ENCODE measurements around the gene RAB40B. TPM values are rescaled to one million over a fixed set of nuclear protein-coding genes. Genes with fewer than 3 reads are reported as not detected.

Gene RAB40B
- total RNA-seq, 2 donors from 2014 or later: 23.8 to 34.9 TPM

- no peak overlapping the region for H3K4me3 ChIP-seq
- no peak for TF ChIP-seq POLR2AphosphoS5 (IDR thresholded peaks at IDR 0.05)
- no peak for TF ChIP-seq CTCF (IDR thresholded peaks at IDR 0.05)
- TF ChIP-seq POLR2A (IDR thresholded peaks at IDR 0.05): no peak
- WGBS: 96% methylated on average over 13 of the region's 13 CpGs
- H3K4me1 ChIP-seq (replicated peaks): peaks cover 2% of the 10 kb centered on the region
- H3K36me3 ChIP-seq: peaks cover 0 to 3% of the 10 kb centered on the region in 2 donors
- no peak overlapping the region for H3K27ac ChIP-seq
- no peaks in the 10 kb centered on the region for H3K9me3 ChIP-seq
- no peaks in the 10 kb centered on the region for H3K27me3 ChIP-seq (replicated peaks; ENCODE audit: insufficient read depth)
- intact Hi-C loops (cut with DNase I): no loop called here
- no peak for DNase-seq (ENCODE audit: low spot score)
Measured at GRCh38 chr17:82732118-82732743, 33.7 kb upstream of the RAB40B start.

GRCh38 chr17:82729479-82730260 lies 31.2 kb upstream of the RAB40B start:
- 90% methylated on average over 47 of the region's 48 CpGs for WGBS
- no peak for TF ChIP-seq POLR2AphosphoS5 (IDR thresholded peaks at IDR 0.05)
- TF ChIP-seq CTCF (IDR thresholded peaks at IDR 0.05): no peak
- no peak for TF ChIP-seq POLR2A (IDR thresholded peaks at IDR 0.05)
- intact Hi-C loops (cut with DNase I): no loop called here
- Histone ChIP-seq H3K27ac (no peak overlapping the region), H3K4me1 (replicated peaks) (no peaks in the 10 kb centered on the region), H3K4me3 (no peak overlapping the region), H3K36me3 (peaks cover 0 to 9% of the 10 kb centered on the region in 2 donors), H3K9me3 (no peaks in the 10 kb centered on the region), H3K27me3 (replicated peaks; ENCODE audit: insufficient read depth) (no peaks in the 10 kb centered on the region)
- no peak for DNase-seq (ENCODE audit: low spot score)

- intact Hi-C loops (cut with DNase I): no loop called here
- Histone ChIP-seq H3K4me1 (replicated peaks) (no peaks in the 10 kb centered on the region), H3K9me3 (no peaks in the 10 kb centered on the region), H3K36me3 (peaks cover 0 to 9% of the 10 kb centered on the region in 2 donors), H3K4me3 (no peak overlapping the region), H3K27me3 (replicated peaks; ENCODE audit: insufficient read depth) (no peaks in the 10 kb centered on the region), H3K27ac (no peak overlapping the region)
- WGBS: 97% methylated on average over 10 of the region's 10 CpGs
- no peak for DNase-seq (ENCODE audit: low spot score)
- TF ChIP-seq POLR2AphosphoS5 (IDR thresholded peaks at IDR 0.05) (no peak), CTCF (IDR thresholded peaks at IDR 0.05) (no peak), POLR2A (IDR thresholded peaks at IDR 0.05) (no peak)
Measured at GRCh38 chr17:82726427-82726826, 27.9 kb upstream of the RAB40B start.

- Histone ChIP-seq H3K27ac (no peak overlapping the region), H3K4me3 (no peak overlapping the region), H3K36me3 (peaks cover 5 to 14% of the 10 kb centered on the region in 2 donors), H3K4me1 (replicated peaks) (no peaks in the 10 kb centered on the region), H3K9me3 (no peaks in the 10 kb centered on the region), H3K27me3 (replicated peaks; ENCODE audit: insufficient read depth) (no peaks in the 10 kb centered on the region)
- no peak for DNase-seq (ENCODE audit: low spot score)
- intact Hi-C loops (cut with DNase I): no loop called here
- WGBS: 91% methylated on average over 26 of the region's 26 CpGs
- TF ChIP-seq POLR2A (IDR thresholded peaks at IDR 0.05): no peak
- no peak for TF ChIP-seq CTCF (IDR thresholded peaks at IDR 0.05)
- TF ChIP-seq POLR2AphosphoS5 (IDR thresholded peaks at IDR 0.05): no peak
Measured at GRCh38 chr17:82723169-82723807, 24.8 kb upstream of the RAB40B start.

Measured in prostate gland (tissue), 2 donors.